Embryonic facial prominence (tissue), 1 donor: ENCODE results near the gene OR5K1.

ENCODE experiments used
- DNase-seq: peaks from one replicate; pipeline ENCODE4 v3.0.0-alpha.2; 2016; ENCODE audit errors: extremely low spot score

Gene OR5K1

DNA sequence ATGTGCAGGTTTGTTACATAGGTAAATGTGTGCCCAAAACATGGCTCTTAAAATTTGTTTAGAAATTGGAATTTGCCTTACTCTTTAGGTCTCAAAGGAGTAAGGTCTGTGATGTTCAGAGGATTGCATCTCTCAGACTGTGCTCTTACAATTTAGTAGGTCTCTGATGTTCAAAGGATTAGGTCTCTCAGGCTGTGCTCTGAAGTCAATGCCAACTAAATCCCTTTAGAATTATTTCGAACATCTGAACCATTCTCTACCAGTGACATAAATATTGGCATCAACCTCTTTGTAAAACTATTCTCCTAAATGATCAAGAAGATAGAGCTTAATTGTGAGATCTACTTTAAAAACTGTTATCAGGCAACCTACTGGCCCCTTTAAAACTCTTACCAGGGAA, at the start of gene OR5K1:
TSS of gene OR5K1 (plus strand) at position 301 of the 400 bp plus-strand sequence. CDS start 6,376 bp downstream, outside the sequence.
- DNase-seq, result no peak

DNA sequence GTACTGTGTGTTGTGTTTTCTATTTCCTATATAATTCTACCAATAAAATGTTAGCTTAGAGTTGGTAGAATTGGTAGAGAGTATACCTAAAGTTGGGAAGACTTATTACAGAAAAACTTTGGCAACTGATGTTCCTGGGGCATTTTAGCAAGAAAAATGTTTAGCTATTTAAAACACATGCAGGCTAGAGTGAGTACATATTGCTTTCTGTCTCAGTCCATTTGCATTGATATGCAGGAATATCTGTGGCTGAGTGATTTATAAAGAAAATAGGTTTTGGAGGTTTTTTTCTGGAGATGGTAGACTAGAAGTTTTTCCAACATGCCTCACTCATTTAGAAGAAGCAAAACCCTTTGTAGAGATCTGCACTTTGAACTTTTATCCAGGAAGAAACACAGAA, 30.4 kb upstream of the OR5K1 start:
- DNase-seq, result no peak

DNA sequence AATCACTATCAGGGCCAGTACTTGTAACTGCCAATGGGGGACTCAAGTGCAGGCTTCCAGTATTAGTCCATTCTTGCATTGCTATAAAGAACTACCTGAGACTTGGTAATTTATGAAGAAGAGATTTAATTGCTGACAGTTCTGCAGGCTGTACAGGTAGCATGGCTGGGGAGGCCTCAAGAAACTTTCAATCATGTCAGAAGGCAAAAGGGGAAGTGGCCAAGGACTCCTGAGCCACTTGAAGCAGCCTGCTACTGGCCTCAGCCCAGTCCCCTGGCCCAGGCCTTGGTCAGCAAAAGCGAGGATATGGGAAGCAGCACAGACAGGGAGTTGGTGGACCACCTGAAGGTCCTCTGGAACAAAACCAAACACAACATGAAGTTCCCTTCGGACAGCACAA, 29.2 kb upstream of the OR5K1 start:
- no peak for DNase-seq

DNA sequence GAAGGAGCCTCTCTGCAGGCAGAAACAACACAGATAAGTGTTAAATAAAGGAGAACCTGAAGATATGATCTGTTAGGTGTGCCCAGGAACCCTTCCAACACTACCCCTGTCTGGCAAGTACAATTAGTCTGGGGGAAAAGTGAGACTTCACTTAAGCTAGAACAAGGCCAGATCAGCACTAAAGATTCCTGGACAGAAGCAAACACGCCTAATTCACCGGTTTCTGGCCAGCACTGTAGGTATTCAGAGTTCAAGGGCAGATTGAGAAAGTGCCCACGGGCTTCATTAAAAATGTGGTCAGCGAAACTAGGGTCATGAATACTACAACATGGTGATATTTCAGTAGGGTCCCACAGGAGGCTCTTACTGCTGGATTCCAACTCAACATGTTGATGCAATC, 28.6 kb upstream of the OR5K1 start:
- DNase-seq, result no peak

DNA sequence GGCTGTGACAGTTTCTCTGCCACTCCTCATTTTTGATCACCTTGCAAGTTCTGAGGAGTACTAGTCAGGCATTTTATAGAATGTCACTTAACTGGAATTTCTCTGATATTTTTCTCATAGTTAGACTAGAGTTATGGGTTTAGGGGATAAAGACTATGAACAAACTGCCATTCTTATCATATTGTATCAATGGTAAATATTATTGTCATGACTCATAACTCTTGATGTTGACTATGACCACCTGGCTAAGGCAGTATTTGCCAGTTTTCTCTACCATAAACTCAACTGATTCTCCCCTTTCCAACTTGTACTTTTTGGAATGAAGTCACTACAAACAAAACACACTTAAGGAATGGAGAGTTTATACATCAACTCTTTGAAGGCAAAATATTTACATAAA, 22.7 kb upstream of the OR5K1 start:
- no peak for DNase-seq

DNA sequence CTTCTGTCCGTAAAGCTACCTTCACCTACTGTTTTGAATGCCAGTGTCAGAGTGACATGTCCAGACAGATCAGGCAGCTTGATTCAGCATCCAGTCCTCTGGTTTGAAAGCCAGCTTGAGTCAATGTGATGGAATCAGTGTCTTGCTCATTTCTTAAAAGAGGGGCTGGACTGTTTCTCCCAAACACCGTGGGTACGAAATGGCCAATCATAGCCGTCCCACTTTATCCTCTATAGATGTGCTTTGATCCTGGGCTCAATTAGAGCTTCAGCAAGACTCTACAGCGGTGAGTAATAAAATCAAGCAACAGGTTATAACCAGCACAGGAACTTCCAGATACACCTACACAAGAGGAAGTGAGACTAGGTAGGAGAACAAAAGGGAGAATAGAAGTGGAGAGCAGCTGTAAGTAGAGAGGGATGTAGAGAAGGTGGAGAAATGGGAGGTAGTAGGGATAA, 17.0 kb upstream of the OR5K1 start:
- DNase-seq, result no peak

DNA sequence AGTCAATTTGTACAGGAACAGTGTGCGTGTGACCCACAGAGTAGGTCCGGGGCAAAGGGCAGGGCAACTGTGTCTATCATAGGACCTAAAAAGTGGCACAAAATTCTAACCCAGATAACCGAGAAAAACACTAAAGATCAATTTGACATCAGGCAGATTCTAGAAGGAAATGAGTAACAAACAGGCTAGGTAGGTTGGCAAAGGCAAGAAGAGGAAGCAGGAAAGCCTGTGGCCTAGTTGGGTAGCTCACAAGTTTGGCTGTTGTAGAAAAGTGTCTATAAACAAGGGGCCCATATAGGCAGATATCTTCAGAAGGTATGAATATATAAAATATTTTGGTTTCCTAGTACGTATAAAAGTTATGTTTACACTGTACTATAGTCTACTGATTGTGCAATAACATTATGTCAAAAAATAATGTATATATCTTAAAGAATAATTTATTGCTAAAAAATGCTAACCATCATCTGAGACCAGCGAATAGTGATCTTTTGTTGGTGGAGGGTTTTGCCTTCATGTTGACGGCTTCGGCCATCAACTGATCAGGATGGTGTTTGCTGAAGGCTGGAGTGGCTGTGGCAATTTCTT, 13.3 kb upstream of the OR5K1 start:
- DNase-seq, result no peak

DNA sequence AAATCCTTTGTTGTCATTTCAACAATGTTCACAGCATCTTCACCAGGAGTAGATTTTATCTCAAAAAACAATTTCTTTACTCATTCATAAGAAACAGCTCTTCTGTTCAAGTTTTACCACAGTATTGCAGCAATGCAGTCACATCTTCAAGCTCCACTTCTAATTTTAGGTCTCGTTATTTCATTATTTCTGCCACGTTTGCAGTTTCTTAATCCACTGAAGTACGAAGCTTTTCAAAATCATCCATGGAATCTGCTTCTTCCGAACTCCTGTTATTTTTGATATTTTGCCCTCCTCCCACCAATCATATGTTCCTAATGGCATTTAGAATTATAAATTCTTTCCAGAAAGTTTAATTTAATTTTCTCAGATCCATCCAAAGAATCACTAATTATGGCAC, 12.6 kb upstream of the OR5K1 start:
- no peak for DNase-seq

DNA sequence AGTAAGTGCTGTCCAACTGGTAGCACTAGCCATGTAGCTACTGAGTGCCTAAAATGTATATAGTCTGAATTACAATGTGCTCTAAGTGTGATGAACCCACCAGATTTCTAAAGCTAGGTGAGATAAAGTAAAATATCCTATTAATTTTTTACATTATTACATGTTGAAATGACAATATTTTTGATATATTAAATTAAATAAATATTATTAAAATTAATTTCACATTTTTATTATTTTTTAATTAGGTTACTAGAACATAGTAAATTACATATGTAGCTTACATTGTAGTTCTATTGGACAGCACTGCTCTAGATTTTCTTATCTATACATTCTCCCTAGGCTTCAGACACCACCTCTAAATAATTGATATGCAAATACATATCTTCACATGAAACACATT, 9.2 kb upstream of the OR5K1 start:
- DNase-seq, result no peak

DNA sequence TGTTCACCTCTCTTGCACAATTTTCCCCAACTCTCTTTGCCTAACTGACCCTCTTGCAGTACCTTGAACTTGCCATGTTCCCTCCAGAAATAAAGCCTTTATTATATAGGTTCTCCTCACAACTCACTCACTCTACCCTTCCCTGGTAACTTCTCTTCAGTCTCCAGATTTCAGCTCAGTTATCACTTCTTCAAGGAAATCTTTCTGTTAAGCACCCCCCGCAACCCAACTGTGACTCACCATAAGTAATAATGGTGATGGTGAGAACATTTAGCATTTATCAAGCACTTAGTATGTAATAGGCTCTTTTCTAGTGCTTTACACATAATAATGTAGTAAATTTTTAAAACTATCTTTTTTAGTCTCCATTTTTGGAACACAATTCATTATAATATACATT, 8.1 kb upstream of the OR5K1 start:
- no peak for DNase-seq

DNA sequence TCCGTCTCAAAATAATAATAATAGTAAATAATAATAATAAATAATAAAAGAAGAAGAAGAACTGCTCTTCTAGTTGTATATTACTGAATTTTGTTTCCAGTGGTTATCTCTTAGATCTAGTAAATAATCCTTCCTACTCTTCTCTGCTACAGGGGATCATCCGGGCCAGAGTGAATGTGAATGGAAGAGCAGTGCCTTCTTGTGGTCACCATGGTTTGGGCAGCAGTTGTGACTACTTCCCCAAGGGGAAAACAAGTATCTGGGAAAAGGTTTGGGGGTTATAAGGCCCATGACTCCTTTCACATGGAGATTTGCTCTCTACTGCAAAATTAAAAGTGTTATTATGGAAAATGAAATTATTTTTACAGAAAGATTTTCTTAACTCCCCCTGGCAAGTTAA, 5.5 kb upstream of the OR5K1 start:
- DNase-seq, result no peak

DNA sequence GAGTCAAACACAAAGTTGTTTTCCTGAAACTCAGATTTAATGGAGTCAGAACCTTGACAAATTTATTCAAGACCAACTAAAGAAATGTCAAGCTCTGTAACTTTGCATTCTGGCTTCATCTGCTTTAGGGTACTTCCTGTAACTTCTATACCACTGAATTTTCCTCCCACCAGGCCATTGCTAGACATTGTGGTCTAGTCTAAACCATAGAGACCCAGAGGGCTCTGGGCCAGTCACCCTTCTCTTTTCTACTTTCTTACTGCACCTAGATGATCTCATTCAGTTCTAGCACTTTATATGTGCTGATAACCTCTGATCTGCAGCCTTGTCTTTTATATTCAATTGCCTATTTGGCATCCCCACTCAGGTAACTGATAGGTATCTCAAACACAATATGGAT, 2.8 kb upstream of the OR5K1 start:
- DNase-seq, result no peak

DNA sequence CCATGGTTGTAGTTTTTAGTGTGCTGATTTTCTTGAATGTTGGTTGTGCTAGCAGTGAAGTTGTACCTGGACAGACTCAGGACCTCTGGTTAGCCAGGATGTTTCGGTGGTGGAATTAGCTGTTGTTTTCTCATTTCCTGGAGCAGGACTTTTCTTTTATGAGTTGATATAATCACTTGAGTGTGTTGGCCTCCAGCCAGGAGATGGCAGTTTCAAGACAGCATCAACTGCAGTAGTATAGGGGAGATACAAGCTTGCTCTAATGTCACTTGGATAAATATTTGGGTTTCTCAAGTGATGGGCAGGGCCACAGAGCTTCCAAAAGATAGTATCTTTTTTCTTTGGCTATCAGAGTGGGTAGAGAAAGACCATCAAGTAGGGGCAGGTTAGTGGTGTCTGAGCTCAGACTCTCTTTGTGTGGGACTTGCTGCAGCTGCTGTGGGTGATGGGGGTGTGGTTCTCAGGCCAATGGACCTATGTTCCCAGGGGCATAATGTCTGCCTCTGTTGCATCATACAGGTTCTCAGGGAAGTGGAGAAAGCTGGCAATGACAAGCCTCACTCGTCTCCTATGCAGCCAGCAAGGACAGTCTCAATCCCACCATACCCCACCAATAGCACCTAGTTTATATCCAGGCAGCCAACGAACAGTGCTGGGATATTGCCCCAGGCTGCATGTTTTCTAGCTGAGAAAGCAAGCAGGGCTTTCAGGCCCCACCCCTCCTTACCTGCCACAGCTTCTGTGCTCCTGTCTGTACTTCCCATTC, 19.9 kb downstream of the OR5K1 start:
- no peak for DNase-seq

DNA sequence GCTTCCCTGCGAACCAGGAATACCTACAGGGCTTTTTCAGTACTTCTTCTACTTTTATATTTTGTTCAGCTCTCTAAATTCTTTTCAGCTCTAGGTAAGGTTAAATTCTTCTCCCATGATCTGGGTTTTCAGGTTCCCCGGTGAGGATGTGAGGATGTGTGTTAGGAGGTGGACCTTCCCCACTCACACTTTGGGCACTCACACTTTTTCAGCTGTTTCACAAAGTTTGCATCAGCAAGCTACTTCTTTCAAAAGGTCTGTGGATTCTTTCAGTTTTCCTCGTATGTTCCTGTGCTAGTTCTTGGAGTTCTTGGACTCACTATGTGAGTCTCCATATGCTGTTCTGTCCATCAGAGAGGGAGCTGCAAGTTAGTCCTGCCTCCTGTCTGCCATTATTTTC, 20.6 kb downstream of the OR5K1 start:
- no peak for DNase-seq

DNA sequence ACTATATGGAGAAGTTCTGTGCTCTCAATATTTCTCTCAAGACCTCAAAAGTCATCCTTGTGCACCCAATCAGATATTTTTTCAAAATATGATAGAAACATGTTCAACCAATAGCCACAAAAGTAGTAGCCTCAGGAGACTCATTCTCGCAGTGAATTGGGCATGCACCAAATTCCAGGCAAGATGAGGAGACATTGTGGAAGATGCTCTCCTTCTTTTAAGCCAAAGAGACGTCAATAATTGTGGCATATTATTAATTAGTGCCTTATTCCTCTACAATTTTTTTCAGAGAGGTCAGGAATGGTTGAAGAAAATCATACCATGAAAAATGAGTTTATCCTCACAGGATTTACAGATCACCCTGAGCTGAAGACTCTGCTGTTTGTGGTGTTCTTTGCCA, 34.4 kb downstream of the OR5K1 start, which contains the start of gene OR5K2:
TSS of gene OR5K2 (plus strand) at position 301 of the 400 bp plus-strand sequence. CDS start at position 301, 0 bp downstream.
- no peak for DNase-seq

DNA sequence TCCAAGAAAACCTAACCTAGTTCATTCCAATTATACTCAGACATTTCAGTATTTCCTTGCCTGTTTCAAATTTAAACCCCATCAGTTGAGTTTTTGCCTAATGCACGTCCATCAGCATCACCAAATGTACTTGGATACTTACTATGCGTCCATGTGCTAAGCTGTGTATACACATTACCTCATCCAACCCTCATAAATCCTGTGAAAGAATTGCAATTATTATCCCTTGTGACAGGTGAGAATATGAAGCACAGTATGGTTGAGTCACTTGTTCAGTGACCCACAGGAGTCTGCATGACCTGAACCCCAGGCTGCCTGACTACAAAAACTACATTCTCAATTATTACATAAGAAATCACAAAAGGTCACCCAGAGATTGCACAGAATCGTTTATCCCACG, 37.0 kb downstream of the OR5K1 start:
- no peak for DNase-seq

DNA sequence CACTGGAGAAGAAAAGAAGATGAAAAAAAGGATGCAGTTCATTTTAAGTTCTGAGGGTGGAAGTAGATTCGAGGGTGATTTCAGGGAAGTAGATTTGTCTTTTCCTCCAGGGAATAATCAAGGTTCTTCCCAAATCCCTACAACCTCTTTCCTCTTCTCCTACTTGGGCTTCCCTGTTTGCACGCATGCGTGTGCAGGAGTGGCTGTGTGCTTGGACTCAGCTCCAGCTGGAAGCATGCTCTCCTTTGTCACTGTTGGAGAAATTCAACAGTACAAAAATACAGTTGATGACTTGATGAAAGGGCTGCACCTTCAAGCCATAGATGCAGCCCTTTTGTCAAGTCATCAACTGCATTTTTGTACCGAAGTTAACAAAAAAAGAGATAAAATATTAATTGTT, 38.3 kb downstream of the OR5K1 start:
- no peak for DNase-seq

DNA sequence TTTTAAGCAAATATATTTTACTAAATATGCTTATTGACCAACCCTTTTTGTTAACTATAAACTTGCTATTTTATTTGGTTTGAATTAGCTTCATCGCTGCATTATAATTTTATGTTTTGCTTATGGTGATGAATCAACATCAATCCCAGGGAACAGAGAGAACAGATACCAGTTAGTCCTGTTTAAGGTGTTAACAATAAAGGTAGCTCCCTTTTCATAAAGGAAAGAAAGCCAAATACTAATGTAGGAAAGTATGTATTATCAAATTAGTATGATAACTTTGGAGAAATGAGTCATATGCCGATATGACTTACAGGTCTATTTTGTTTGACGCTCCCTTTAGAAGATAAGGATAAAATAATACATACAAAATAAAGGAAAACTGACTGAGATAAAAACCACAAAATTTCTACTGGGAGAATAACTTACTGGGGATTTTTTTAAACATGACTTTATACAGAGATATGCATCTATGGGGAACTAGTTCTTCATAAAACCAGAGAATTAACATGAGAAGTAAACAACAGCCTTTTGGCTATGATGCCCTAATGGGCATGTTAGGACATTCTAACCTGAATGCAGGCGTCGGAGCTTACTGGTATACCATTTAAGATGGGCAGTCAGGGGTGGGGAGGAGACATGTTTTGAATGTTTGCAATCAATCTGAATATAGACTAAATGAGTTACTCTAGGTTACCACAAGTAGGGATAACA, 39.0 kb downstream of the OR5K1 start:
- DNase-seq, result no peak

DNA sequence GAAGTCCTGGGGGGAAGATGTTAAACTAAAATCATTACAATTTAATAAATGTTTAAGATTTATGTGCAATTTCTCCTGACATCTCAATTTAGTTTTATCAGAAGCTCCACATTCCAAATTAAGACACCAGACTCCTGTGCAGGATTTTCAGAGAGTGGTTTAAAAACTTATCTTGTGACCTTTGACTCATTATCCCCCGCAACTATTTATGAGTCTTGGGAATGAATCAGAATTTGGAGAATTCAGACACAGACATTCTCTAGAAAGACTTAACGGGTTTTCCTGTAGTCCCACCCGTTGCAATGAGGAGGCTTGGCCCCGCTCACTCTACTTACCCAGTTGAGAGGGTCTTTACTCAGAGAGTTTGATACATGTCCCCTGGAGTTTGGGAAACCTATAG, 41.5 kb downstream of the OR5K1 start:
- no peak for DNase-seq

DNA sequence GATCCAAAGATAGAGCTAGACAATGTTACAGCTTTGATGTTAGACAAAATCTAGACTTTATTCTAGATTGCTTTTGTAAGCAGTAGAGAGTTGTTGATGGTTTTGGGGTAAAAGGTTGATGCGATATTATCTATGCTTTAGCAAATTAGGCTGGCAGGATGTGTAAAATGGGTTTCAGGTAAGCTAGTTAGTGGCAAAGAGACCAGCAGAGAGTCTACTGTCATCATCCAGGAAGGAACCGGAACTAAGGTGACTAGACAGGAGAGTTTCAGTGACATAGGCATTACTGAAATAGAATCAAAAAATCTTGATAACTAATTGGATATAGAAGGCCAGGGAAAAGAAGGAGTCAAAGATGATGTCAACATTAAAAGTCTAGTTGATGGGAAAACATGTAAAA, 45.6 kb downstream of the OR5K1 start:
- DNase-seq, result no peak

DNA sequence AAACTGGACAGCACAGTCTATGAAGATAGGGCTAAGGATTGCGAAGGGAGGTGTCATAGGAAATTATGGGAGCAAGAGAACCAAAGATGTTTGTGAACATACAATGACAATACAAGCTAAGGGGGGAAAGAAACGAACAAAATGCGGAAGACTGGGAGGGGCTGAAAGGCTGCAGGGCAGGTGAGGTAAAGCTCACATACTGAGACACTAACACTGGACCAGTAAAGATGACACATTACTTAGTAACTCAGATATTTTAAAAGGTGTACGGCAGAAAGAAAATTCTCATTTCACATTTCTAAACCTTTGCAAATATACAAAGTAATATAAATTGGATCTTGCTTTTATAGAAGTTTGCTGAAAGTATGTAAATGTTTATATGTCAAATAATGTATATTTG, 49.6 kb downstream of the OR5K1 start:
- no peak for DNase-seq

DNA sequence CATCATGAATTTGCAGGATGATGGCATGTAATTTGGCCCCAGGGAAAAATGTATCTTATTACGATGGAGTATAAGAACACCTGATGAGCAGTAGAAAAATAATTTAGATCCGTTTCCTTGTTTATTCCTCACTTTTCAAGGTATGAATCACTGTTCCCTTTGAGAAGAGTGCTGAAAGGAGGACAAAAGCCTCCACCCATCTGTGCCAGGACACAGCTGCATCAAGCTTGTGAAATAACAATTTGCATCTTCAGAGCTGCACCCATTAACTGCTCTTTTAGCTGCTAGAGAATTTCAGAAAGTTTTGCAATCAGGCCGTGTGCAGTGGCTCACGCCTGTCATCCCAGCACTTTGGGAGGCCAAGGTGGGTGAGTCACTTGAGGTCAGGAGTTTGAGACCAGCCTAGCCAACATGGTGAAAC, 50.1 kb downstream of the OR5K1 start:
- DNase-seq, result no peak

DNA sequence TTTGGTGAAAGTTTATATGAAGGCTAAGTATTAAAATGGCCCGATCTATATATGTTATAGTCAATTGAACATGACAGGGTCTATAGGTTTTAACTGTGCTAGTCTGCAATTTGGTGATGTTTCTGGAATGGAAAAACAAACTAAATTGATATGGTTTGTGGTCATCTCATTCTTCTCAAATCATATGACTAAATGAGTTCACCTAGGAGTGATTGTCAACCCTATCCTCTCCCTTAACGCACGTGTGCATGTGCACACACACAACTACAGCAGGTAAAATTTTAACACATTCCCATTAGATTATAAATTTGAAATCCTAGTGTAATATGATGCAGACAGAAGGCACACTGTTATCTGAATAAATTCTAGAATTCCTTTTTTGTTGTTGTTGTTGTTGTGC, 50.7 kb downstream of the OR5K1 start:
- no peak for DNase-seq
